GM21526 (cell line): ENCODE results near the gene SPPL2A.
"Not testable (repeated sequence)": the region's sequence is repeated elsewhere in the genome, so short reads cannot be mapped to it uniquely, and the experiment has no call there.

Source experiments
- ATAC-seq: cut with Tn5 transposase; IDR thresholded peaks from one replicate; pipeline ENCODE4 v1.9.1; 2021; ENCODE audit warnings: moderate library complexity; ENCODE audit not compliant: unreplicated experiment, low FRiP score

The SPPL2A gene, protein sequence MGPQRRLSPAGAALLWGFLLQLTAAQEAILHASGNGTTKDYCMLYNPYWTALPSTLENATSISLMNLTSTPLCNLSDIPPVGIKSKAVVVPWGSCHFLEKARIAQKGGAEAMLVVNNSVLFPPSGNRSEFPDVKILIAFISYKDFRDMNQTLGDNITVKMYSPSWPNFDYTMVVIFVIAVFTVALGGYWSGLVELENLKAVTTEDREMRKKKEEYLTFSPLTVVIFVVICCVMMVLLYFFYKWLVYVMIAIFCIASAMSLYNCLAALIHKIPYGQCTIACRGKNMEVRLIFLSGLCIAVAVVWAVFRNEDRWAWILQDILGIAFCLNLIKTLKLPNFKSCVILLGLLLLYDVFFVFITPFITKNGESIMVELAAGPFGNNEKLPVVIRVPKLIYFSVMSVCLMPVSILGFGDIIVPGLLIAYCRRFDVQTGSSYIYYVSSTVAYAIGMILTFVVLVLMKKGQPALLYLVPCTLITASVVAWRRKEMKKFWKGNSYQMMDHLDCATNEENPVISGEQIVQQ

DNA sequence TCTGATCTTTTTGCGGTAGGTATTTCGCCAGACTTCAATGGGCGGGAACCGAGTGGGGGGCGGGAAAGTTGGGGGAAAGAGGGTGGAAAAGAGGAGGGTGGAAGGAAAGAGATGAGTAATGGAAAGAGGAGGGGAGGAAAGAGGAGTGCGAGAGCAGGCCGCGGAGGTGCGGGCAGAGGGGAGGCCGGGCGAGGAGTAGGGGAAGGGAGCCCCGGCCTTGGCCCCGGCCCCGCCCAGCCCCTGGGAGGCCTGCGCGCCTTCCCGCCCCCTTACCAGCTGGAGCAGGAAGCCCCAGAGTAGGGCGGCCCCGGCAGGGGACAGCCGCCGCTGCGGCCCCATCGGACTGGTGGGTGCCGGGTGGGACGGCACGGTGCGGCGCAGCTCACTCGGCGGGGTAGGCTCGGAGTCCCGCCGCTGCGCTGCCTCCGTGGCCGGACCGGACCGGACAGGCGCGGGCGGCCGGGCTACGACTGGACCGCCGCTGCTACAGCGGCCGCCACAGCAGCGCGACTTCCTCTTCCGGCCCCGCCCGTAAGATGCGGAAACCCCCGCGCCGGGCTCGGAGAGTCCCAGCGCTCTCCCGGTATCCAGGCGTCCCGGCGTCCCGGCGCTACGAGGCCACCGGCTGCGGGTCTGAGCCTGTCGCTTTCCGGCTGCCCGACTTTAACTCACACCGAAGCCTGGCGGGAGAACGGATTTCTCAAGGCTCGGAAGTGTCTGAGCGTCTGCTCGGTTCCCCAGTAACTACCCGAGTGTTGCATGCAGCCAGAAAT is at the start of gene SPPL2A:
SPPL2A (minus strand) TSS at position 512 of the 773 bp plus-strand sequence; CDS start at position 339, 173 bp downstream.
- peak; percentile 81 for ATAC-seq

- ATAC-seq, result no peak
Observed at GRCh38 chr15:50814634-50815033, 49.1 kb upstream of the SPPL2A start.

DNA sequence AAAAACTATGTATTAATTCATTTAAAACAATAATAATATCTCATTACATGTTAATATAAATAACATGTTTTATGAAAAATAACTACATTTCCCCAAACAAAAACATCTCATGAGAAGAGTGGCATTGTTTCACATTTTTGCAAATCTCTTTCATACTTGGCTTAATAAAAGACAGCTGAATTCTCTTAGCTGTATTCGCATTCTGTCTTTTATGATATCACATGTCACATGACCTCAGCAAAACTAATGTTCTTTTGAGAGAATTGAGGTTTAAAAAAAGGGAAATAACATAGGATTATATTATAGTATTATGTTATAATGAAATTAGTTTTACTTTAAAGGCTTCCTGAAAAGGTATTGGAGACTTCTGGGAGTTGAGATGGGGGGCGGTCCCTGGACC is 48.4 kb upstream of the SPPL2A start:
- no peak for ATAC-seq

DNA sequence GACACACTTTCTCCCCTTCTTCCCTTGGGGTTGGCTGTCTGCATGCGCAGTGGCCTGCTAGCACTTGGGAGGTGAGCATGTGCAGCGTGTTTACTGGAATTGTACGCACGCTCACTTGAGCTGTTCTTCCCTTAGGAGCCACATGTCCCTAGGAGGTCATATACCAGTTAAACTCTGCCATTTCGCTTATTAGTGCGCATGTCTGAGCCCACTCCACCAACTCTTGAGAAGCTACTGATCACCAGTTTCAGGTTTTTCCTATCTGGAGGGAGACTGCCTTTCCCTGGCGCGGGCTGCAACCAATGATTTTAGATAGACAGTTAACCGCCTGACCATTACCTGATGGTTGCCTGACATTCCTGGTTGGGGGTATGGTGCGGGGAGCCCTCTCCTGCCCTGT is 47.6 kb upstream of the SPPL2A start:
- ATAC-seq, result no peak

GRCh38 chr15:50812181-50812506 is 46.6 kb upstream of the SPPL2A start:
- ATAC-seq, result not testable (repeated sequence)

- not testable (repeated sequence) for ATAC-seq
Observed at GRCh38 chr15:50811461-50812180, 46.1 kb upstream of the SPPL2A start.

DNA sequence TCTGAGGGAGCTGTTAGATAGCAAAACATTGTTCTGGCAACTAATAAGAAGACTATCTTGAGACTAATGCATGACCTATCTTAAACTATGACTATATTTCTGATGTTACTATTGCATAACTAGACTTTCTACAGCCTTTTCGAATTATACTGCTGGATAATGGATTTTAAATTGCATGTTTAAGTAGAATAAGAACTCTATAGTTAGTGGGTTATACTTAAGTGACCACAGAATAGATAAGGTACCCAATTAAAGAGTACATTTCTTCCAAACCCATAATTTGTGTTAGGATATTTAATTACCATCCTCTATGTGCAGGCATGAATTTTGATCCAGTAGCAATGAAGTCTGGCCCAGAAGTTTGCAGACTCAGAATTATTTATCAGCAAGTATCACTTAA is 44.6 kb upstream of the SPPL2A start:
- ATAC-seq, result no peak

DNA sequence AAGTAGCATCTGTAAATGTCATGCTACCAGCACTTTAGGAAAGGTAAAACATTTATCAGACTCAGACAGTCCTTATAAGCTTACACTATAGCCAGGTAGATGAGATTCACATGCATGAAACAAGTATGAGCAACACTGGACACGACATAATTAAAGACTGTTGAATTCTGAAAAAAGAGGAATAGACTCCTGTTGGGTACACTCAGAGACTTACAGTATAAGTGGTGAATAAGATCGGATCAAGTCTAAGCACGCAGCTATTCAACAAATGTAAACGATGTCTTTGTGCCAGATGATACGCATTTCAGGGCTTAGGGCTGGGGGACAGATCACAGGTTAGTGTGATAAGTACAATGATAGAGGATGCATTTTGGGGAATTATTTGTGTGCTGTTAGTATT is 43.2 kb upstream of the SPPL2A start:
- ATAC-seq, result no peak

DNA sequence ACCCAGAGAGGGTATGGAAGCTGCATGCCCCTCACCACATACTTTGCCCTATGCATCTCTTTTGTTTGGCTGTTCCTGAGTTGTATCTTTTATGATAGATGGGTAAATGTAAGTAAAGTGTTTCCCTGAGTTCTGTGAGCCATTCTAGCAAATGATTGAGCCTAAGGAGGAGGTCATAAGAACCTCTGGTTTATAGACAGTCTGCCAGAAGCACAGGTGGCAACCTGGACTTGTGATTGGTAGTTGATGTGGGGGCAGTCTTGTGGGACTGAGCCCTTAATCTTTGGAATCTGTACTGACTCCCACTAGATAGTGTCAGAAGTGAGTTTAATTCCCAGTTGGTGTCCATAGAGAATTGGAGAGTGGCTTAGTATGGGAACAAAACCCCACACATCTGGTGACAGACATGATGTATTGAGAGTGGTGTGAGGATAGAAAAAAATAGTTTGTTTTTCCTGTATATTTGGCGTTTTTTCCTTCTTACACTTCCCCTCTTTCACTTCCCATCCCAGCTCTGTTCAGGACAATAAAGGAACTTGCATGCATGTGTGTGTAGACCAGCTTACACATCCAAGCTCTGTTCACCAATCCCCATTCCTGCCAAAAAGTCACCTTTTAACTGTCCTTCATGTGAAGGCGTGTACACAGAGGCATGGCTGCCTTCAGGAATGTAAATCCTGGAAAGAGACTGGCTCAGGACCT is 38.1 kb upstream of the SPPL2A start:
- no peak for ATAC-seq

DNA sequence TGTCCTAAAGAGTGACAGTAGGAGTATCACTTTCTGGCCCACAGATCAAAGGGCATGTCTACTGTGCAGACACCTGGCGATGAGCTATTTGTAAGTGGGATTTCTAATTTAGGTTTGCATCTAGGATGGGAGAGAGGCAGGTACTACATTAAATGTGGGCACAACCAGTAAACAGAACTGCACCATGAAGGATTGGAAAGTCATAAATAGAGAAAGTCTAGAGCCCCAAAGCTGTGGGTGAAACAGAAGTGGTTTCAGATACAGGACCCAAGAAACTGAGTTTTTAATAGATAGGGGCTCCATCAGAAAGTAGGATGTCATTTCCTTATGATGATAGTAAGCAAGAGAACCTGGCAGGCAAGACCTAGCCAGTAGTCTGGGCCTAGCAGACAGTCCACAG is 35.2 kb upstream of the SPPL2A start:
- no peak for ATAC-seq

- ATAC-seq, result no peak
Observed at GRCh38 chr15:50798684-50799083, 33.2 kb upstream of the SPPL2A start.

DNA sequence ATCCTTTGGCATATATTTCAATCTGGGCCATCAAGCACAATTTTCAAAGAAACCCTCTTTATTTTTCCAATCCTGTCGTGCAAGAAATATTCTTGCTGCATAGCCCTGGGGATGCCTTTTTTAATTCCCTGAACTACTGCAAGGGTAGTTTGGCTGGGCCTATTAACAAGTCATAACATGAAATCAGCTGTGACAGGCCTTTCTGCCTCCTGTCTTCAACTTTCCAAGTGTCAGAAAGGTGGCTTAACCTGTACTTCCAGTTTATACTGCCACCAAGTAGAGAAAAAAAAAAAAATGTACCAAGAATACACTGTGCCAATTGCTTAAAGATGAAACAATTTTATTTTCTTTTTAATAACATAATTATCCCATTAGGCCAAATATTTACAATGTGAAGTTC is 32.4 kb upstream of the SPPL2A start:
- ATAC-seq, result no peak

DNA sequence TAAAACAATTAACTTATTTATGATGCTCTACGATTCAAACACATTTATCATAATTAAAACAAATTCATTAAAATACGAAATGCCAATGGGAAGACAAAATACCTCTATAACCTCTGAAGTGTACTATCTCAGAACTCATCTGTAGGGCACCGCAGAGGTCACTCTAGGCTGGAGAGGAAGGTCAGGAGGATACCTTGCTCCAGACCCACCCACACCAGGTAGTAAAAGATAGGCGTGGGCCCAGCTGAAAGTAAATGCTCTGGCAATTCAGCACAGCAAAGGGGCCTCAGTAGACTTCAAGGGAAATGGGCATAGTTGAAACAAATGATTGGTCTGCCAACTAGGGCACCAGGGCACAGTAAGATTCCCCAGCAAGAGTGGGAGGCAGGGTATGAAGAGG is 26.0 kb upstream of the SPPL2A start:
- ATAC-seq, result no peak

- ATAC-seq, result no peak
Observed at GRCh38 chr15:50790778-50791453, 25.4 kb upstream of the SPPL2A start.

GRCh38 chr15:50786871-50787270 is 21.4 kb upstream of the SPPL2A start:
- no peak for ATAC-seq

GRCh38 chr15:50786438-50786837 is 20.9 kb upstream of the SPPL2A start:
- ATAC-seq, result no peak

- ATAC-seq, result no peak
Observed at GRCh38 chr15:50783895-50784294, 18.4 kb upstream of the SPPL2A start.

GRCh38 chr15:50783411-50783810 is 17.9 kb upstream of the SPPL2A start:
- ATAC-seq, result no peak

DNA sequence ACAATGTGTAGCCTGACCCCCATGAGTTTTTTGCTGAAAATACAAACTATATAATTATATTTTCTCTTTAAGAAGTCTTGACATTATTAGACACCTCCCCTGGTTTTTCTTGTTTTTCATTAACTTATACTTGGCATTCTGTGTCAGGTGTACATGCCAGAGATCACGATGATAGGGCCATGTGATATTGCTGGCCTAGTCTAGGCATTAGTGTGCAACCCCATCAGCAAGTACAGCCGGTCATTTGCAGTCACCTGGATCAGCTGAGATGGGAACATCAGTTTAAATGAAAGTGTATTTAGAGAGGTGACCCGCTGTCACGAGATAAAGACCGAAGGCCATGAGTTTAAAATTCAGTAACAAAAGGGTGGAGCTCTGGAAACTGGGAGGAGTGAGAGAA is 12.6 kb upstream of the SPPL2A start:
- no peak for ATAC-seq

DNA sequence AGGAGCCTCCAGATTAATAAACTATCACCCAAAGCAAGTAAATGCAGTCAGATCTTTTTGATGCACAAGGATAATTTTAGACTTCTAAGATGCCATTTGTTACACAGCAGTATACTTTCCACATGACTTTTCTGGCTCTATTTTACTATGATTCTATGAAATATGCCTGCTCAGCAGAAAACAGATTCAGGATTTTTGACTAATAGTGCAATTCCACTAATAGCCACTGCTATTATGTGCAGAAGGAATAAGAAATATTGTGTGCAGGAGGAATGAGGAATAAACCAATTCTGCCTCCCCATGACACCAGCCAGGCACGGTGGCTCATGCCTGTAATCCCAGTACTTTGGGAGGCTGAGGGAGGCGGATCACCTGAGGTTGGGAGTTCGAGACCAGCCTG is 11.5 kb upstream of the SPPL2A start:
- no peak for ATAC-seq
